ENCODE measurements around the gene EPHA3. TPM values are rescaled to one million over a fixed set of nuclear protein-coding genes. Genes with fewer than 3 reads are reported as not detected.

EPHA3 gene
- total and polyA plus RNA-seq, 9 donors, result 1.0 to 6.9 (median 2.9) TPM

- Histone ChIP-seq H3K4me3 (no peak overlapping the region), H3K27ac (no peak overlapping the region), H3K9me3 (no peaks in the 10 kb centered on the region), H3K27me3 (no peaks in the 10 kb centered on the region), H3K36me3 (no peaks in the 10 kb centered on the region), H3K4me1 (ENCODE audit: insufficient read depth) (no peaks in the 10 kb centered on the region)
- intact Hi-C loops (cut with DNase I), result no loop called here
- TF ChIP-seq EP300 (IDR thresholded peaks at IDR 0.05) (no peak), POLR2A (IDR thresholded peaks at IDR 0.05) (no peak), CTCF (IDR thresholded peaks at IDR 0.05) (no peak)
- 92 to 98% (median 96%) methylated on average over 1 of the region's 1 CpG for WGBS, 3 donors
- DNase-seq, result no peak
Measured at GRCh38 chr3:89105503-89105902, 1.9 kb upstream of the EPHA3 start.

GRCh38 chr3:89108291-89108550, 800 bp downstream of the EPHA3 start:
- H3K9me3 ChIP-seq, result no peaks in the 10 kb centered on the region
- H3K27ac ChIP-seq, result no peak overlapping the region
- peak overlapping the region; percentile 25 for H3K4me3 ChIP-seq
- H3K4me1 ChIP-seq (ENCODE audit: insufficient read depth), result no peaks in the 10 kb centered on the region
- H3K27me3 ChIP-seq, result no peaks in the 10 kb centered on the region
- WGBS, 3 donors, result 46 to 56% (median 51%) methylated on average over 5 of the region's 5 CpGs
- no peaks in the 10 kb centered on the region for H3K36me3 ChIP-seq
- intact Hi-C loops (cut with DNase I), result no loop called here
- TF ChIP-seq EP300 (IDR thresholded peaks at IDR 0.05) (no peak), CTCF (IDR thresholded peaks at IDR 0.05) (no peak), POLR2A (IDR thresholded peaks at IDR 0.05) (no peak)
- no peak for DNase-seq

- Histone ChIP-seq H3K4me3 (no peak overlapping the region), H3K27me3 (no peaks in the 10 kb centered on the region), H3K36me3 (no peaks in the 10 kb centered on the region), H3K27ac (no peak overlapping the region), H3K9me3 (no peaks in the 10 kb centered on the region), H3K4me1 (ENCODE audit: insufficient read depth) (peaks cover 2% of the 10 kb centered on the region)
- intact Hi-C loops (cut with DNase I), result no loop called here
- WGBS, 3 donors, result 75 to 81% (median 77%) methylated on average over 4 of the region's 4 CpGs
- TF ChIP-seq EP300 (IDR thresholded peaks at IDR 0.05) (no peak), CTCF (IDR thresholded peaks at IDR 0.05) (no peak), POLR2A (IDR thresholded peaks at IDR 0.05) (no peak)
- no peak for DNase-seq
Measured at GRCh38 chr3:89113344-89113743, 5.9 kb downstream of the EPHA3 start.

- peaks cover 2% of the 10 kb centered on the region for H3K4me1 ChIP-seq (ENCODE audit: insufficient read depth)
- TF ChIP-seq EP300 (IDR thresholded peaks at IDR 0.05) (no peak), POLR2A (IDR thresholded peaks at IDR 0.05) (no peak), CTCF (IDR thresholded peaks at IDR 0.05) (peak; percentile 28 to 52 (median 32))
- peak overlapping the region; percentile 39 for H3K4me3 ChIP-seq
- H3K9me3 ChIP-seq, result no peaks in the 10 kb centered on the region
- WGBS, 3 donors, result 7 to 10% (median 7%) methylated on average over 42 of the region's 42 CpGs
- no peaks in the 10 kb centered on the region for H3K36me3 ChIP-seq
- no peaks in the 10 kb centered on the region for H3K27me3 ChIP-seq
- intact Hi-C loops (cut with DNase I), result no loop called here
- DNase-seq, result peak; percentile 21 to 69 (median 61)
- peak overlapping the region in 1 of 2 donors; percentile 30 for H3K27ac ChIP-seq
Measured at GRCh38 chr3:89113893-89114840, 6.7 kb downstream of the EPHA3 start.

Data from ovary (tissue), 9 donors.